ENCODE data around the gene KLHL28.
A peak's percentile ranks its signal among the peaks of the same experiment; 100 is the strongest.

The KLHL28 gene, protein sequence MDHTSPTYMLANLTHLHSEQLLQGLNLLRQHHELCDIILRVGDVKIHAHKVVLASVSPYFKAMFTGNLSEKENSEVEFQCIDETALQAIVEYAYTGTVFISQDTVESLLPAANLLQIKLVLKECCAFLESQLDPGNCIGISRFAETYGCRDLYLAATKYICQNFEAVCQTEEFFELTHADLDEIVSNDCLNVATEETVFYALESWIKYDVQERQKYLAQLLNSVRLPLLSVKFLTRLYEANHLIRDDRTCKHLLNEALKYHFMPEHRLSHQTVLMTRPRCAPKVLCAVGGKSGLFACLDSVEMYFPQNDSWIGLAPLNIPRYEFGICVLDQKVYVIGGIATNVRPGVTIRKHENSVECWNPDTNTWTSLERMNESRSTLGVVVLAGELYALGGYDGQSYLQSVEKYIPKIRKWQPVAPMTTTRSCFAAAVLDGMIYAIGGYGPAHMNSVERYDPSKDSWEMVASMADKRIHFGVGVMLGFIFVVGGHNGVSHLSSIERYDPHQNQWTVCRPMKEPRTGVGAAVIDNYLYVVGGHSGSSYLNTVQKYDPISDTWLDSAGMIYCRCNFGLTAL

DNA sequence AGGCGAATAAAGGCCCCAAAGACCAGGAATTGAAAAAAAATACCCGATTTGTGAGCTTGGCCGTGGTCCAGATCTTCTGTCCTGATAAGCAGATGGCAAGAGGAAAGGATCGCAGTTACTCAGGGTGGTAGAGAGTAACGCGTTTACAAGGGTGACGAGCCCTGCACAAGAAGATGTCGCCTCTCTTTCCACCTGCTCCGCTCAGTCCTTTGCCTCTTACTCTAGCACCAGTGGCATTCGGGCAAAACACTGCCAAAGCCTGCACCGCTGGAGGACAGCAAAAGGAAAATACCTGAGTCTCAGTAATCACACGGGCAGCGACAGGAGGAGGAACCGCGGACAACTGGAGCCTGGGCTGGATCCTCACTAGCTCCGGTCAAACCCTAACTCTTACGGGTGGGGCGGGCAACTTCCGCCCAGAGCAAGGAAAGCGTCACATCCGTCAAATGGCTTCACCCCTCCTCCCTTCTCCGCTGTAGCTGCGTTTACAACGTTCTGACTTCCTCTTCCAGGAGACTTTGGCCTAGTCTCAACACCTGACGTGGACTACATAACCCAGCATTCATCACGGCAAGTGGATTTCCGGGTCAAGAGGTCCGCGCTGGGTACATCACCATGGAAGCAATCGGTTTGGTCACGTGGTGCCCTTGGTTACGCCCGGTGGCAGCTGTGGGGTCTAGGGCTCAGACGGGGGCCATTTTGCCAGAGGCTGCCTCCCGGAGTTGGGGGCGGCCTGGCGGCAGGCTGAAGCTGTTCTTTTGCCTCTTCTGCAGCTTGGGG lies at the start of gene KLHL28, which contains the start of gene TOGARAM1:
Gene KLHL28 (minus strand): TSS at position 394 of the 780 bp plus-strand sequence. CDS start 16,019 bp downstream, outside the sequence.
Gene TOGARAM1 (plus strand): TSS at position 637 of the 780 bp plus-strand sequence. CDS start 232 bp downstream, outside the sequence.
- peak; percentile 99 for DNase-seq (ENCODE audit: low spot score)

DNA sequence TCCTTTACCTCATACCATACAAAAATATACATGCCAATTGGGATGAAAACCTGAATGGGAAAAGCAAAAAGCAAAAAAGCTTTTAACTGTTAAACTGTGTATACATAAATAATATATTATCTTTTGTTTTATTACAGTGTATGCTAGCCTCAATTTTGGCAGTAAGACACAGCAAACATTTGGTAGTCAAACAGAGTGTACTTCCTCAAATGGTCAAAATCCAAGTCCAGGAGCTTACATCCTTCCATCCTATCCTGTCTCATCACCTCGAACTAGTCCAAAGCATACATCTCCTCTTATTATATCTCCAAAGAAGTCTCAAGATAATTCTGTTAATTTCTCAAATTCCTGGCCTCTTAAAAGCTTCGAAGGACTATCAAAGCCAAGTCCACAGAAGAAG lies 42.2 kb upstream of the KLHL28 start:
- no peak for DNase-seq (ENCODE audit: low spot score)

DNA sequence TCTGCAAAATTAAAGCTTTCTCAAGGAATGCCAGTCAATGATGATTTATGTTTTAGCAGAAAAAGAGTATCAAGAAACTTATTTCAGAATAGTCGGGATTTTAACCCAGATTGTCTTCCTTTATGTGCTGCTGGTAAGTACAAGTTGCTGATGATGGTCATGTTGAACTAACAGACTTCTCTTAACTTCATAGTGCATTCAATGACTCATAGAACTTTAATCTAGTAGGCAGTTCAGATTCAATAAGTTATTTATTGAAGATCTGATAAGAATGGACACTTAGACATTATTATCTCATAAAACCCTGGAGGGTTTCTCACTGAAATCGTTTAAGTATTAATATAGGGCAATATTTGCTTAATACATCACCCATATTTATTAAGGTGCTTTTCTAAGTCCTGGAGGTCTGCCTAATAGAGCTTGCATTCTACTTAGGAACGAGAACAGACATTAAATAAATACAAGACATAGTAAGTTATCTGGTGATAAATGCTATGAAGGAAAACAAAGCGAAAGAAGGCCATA lies 34.1 kb upstream of the KLHL28 start:
- no peak for DNase-seq (ENCODE audit: low spot score)

DNA sequence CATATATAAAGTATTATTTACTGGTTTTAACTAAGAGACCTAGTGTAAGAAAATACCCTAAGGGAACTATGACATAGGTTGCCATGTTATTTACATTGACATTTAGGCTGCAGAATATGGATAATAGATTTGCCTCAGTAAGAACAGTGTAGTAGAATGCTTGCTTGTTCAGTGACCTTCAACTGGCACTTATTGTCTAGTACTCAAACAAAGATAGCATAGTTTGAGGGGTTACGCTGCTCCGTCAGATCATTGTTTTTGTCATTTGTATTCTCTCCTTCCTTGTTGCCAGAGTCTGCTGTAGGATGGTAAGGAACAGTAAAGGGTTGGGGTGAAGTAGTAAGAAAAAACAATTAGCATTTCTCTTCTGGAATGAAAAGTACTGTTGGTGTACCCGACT lies 33.4 kb upstream of the KLHL28 start:
- no peak for DNase-seq (ENCODE audit: low spot score)

DNA sequence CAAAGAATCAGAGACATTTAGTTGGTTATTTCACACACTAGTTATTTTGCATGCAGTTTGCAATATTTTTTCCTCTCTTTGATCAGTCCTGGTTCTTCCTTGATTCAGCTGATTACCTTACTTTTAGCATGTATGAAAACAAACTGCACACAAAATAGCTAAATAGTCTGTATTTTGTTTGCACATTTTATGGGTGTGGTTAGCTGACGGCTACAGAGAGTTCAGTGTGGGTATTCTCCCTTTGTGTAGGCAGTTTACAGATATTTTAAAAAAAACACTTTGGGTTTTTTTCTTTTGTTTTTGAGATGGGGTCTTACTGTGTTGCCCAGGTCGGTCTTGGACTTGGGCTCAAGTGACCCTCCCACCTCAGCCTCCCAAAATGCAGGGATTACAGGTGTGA lies 28.8 kb upstream of the KLHL28 start:
- DNase-seq (ENCODE audit: low spot score) = no peak

DNA sequence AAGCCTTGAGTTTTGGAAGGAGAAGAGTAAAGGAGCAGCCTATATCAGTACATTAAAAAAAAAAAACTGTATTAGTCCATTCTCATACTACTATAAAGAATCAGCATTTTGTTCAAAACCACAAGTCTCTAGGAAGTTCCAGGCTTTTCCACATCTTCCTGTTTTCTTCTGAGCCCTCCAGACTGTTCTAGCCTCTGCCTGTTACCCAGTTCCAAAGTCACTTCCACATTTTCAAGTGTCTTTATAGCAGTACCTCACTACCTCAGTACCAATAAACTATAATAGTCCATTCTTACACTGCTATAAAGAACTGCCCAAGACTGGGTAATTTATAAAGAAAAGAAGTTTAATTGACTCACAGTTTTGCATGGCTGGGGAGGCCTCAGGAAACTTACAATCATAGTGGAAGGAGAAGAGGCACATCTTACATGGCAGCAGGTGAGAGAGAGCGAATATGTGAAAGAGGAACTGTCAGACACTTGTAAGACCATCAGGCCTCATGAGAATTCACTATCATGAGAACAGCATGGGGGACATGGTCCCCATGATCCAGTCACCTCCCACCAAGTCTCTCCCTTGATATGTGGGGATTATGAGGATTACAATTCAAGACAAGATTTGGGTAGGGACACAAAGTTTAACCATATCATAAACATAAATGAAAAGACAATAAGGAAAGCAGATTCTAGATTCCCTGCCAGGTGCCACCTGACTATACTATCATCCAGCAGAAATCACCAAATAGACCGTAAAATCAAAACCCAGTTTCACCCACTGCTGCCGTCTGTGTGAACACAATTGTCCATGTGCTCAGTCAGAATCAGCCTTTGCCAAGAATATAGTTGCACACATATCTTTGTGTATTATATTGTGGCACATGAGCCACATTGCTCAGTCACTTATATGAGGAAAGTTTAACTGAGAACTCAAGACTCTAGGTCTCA lies 28.0 kb upstream of the KLHL28 start:
- DNase-seq (ENCODE audit: low spot score) = no peak

DNA sequence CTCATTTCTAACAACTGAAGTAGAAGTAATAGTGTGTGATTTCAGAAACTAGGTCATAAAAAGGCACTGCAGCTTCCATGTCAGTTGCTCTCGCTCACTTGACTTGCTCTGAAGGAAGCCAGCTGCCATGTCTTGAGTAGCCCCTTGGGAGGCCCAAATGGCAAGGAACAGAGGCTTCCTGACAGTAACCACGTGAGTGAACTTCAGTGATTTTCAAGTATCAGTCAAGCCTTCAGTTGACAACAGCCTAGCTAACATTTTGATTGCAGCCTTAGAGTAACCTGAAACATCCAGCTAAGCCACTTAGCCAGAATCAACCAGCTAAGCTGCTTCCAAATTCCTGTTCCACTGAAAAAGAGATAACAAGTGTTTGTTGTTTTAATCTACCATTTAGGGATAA lies 26.9 kb upstream of the KLHL28 start:
- DNase-seq (ENCODE audit: low spot score) = no peak

DNA sequence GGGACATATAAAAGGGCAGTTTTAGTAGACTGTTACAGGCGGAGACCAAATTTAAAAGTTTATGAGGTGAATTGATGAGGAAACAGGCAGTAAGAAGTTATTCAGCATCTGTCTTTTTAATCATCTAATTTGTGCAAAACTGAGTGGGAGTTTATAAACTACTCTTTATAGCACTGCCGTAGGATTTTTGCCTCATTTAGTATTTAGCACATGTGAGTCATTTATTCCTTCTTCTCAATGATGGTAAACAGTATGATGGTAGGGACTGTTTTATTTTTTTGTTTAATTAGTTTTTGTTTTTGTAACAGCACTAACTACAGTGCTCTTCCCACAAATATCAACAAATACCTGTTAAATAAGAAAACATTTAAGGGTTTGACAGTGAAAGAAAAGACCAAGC lies 20.8 kb upstream of the KLHL28 start:
- DNase-seq (ENCODE audit: low spot score) = no peak

DNA sequence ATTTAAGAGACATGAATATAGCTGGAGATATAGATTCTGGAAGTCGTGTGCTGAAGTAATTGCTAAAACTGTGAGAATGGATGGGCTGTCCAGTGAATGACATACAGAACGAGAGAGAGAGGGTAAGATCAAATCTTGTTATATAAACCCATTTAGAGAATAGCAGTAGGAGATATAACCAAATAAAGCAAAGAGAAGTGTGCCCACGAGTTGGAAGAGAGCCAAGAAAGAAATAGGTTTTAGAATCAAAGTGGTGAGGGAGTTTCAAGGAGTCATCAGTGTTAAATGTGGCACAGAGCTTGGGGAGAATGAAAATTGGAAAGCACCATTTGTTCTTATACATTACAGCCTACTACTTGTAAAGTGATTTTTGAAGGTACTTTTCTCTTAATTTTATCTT lies 19.5 kb upstream of the KLHL28 start:
- no peak for DNase-seq (ENCODE audit: low spot score)

DNA sequence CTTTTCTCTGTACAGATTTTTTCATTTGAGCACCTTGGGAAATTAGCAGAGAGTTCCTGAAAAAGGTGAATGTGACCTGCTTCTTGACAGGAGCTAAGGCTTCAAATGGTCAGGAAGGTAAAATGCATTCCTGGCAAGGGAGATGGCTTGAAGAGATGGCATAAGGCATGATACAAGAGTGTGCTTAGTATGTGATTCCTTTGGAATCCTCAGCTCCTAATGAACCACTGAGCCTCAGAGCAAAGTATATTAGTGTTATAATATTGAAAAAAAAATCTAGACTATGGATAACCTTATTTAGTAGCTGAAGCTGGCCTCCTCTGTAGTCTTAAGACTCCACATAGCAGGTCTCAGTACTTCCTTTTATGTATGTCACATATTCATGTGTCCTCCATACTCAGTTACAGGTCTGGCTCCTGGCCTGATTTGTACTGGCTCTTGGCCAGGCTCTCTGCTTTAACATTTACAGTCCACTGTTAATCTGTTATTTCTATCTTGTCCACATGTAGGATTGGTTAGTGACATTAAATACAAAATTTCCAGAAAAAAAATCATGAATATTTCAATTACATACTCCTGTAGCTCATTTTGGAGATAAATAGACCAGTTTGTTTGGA lies 18.1 kb upstream of the KLHL28 start:
- DNase-seq (ENCODE audit: low spot score) = peak; percentile 36

DNA sequence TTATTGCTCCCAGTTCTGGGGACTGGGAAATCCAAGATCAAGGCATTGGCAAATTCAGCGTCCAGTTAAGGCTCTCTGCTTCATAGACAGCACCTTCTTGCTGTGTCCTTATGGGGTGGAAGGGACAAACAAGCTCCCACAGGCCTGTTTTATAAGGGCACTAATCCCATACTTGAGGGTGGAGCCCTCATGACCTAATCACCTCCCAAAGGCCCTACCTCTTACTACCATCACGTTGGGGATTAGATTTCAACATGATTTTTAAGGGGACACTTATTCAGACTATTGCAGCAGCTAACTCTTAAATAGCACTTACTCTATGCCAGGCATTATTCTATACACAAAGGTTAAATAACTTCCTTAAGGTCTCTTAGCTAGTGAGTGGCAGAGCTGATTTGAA lies 17.5 kb upstream of the KLHL28 start:
- no peak for DNase-seq (ENCODE audit: low spot score)

DNA sequence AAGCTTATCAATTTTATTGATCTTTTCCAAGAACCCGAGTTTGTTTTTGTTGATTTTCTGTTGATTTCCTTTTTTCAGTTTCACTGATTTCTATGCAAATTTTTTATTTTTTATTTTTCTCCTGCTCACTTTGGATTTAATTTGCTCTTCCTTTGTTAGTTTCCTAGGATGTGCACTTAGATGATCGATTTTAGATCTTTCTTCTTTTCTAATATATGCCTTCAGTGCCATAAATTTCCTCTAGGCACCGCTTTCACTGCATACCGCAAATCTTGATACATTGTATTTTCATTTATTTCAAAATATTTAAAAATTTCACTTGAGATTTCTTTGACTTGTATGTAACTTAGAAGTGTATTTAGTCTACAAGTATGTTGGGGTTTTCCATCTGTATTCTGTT lies 9.7 kb upstream of the KLHL28 start:
- no peak for DNase-seq (ENCODE audit: low spot score)

DNA sequence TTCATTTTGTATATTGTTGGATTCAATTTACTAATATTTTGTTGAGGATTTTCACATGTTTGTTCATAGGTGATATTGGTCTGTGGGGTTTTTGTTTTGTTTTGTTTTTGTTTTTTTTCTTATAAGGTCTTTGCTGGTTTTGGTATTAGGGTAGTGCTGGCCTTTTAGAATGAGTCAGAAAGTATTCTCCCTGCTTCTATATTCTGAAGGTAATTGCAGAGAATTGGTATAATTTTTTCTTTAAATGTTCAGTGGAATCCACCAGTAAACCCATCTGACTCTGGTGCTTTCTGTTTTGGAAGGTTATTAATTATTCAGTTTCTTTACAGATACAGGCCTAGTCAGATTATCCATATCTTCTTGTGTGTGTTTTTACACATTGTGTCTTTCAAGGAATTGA lies 9.2 kb upstream of the KLHL28 start:
- DNase-seq (ENCODE audit: low spot score) = no peak

DNA sequence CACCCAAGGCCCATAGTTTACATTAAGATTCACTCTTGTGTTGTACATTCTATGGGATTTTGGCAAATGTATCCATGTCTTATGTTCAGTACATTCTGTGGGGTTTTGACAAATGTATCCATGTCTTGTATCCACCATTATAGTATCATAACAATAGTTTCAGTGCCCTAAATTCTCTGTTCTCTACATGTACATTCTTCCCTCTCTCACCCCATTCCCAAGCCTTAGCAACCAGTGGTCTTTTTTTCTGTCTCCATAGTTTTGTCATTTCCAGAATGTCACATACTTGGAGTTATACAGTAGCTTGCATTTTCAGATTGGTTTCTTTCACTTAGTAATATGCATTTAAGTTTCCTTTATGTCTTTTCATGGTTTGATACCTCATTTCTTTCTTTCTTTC lies 7.0 kb upstream of the KLHL28 start:
- DNase-seq (ENCODE audit: low spot score) = no peak

DNA sequence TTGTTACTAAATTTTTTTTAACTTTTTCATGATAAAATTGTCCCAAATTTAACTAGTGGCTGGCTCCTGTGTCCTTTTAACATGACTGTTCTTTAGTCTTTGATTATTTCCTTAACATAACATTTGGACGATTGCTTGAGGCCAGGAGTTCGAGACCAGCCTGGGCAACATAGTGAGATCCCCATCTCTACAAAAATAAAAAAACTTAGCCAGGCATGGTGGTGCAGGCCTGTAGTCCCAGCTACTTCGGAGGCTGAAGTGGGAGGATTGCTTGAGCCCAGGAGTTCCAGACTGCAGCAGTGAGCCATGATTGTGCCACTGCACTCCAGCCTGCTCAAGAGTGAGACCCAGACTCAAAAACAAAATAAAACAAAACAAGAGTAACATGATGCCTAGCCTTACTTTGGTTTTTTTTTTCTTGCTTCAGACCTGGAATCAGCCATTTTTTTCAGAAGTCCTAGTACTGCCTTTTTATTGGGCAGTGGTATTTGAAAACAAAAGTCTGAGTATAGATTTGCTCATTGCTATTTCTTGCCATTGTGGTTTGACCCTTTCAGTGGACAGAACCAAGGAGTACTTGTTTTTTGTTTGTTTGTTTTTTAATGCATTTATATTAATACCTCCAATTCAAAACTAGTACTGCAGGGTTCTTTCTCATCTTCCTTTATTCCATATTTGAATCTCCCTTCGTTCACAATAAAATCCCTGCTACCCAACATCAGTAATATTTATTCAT lies 5.0 kb upstream of the KLHL28 start:
- DNase-seq (ENCODE audit: low spot score) = no peak

DNA sequence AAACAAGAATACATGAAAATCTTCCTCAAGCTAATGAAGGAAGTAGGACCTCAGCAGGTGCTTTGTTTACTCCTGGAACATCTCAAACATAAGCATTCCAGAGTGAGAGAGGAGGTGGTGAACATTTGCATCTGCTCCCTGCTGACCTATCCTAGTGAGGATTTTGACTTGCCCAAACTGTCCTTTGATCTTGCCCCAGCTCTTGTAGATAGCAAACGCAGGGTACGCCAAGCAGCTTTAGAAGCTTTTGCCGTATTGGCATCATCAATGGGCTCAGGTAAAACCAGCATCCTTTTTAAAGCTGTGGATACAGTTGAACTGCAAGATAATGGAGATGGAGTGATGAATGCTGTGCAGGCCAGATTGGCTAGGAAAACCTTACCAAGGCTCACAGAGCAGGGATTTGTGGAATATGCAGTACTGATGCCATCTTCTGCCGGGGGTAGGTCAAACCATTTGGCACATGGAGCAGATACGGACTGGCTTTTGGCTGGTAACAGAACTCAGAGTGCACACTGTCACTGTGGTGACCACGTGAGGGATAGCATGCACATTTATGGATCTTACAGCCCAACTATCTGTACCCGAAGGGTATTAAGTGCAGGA lies 2.1 kb upstream of the KLHL28 start:
- DNase-seq (ENCODE audit: low spot score) = peak; percentile 50

DNA sequence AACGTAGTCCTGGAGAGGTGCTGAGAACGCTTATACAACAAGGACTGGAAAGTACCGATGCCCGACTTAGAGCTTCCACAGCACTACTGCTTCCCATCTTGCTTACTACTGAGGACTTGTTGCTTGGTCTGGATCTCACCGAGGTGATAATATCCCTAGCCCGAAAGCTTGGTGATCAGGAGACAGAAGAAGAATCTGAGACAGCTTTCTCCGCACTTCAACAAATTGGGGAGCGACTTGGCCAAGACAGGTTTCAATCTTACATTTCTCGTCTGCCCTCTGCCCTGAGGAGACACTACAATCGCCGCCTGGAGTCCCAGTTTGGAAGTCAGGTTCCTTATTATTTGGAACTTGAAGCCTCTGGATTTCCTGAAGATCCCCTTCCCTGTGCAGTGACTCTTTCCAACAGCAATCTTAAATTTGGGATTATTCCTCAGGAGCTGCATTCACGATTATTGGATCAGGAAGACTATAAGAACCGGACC lies 1.3 kb upstream of the KLHL28 start:
- no peak for DNase-seq (ENCODE audit: low spot score)

DNA sequence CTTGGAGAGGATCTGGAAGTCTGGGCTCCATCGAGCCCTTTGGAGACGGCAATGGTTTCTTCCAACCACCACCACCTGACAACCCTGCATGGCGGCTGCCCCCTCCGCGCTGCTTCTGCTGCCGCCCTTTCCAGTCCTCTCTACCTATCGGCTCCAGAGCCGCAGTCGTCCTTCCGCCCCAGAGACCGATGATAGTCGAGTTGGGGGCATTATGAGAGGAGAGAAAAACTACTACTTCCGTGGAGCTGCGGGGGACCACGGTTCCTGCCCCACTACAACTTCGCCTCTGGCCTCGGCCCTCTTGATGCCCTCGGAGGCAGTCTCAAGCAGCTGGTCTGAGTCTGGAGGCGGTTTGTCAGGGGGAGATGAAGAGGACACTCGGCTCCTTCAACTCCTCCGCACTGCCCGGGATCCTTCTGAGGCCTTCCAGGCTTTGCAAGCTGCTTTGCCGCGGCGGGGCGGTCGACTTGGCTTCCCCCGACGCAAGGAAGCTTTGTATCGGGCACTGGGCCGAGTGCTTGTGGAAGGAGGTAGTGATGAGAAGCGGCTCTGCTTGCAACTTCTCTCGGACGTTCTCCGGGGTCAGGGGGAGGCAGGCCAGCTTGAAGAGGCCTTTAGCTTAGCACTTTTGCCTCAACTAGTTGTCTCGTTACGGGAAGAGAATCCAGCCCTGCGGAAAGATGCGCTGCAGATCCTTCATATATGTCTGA lies 742 bp upstream of the KLHL28 start:
- peak; percentile 65 for DNase-seq (ENCODE audit: low spot score)

DNA sequence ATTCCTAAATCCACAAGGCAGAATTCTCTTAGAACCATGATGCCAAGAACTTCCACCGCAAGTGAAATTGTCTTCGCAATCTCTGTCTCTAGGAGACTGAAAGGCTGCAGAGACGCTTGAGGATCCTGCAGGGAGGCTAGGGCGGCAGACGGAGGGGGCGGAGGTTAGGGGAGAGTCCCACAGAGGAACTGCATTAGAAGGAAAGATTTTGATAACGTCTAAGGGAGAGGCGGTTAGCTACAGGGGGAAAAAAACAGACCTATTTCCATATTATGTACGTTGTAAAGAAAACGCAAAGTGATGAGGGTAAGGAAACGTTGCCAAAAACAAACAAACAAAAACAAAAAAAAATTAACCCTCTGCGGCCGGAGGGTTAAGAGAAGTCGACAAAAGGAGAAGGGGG lies 595 bp downstream of the KLHL28 start:
- no peak for DNase-seq (ENCODE audit: low spot score)

All from hematopoietic multipotent progenitor cell treated with erythropoietin and hydrocortisone succinate and interleukin-3 and kit ligand, for 17 days (in vitro differentiated cells).